Central memory CD8-positive, alpha-beta T cell (primary cell): ENCODE data around the gene PIGBOS1.
A peak's percentile ranks its signal among the peaks of the same experiment; 100 is the strongest.

Source experiments
- ATAC-seq: fragments of 150-1000 bp; cut with Tn5 transposase; replicated peaks from 2 replicates; pipeline ENCODE4 v1.10.0; 2022; ENCODE audit warnings: mild to moderate bottlenecking, moderate FRiP score, moderate number of reproducible peaks; ENCODE audit not compliant: poor library complexity, severe bottlenecking; ENCODE audit errors: extremely low read depth
- DNase-seq, 2 donors: peaks; one replicate each; pipeline ENCODE4 v3.0.0; 2021; ENCODE audit warnings: low spot score in 2 of 2
- H3K27ac Mint-ChIP-seq: one replicate; pipeline ENCODE4 v1.8.0; 2022; ENCODE audit warnings: low read depth, mild to moderate bottlenecking, moderate library complexity, mixed read lengths
- H3K27me3 Mint-ChIP-seq: one replicate; pipeline ENCODE4 v1.8.0; 2022; ENCODE audit warnings: mixed read lengths
- H3K36me3 Mint-ChIP-seq: one replicate; pipeline ENCODE4 v1.8.0; 2022; ENCODE audit warnings: mild to moderate bottlenecking, moderate library complexity, mixed read lengths; ENCODE audit not compliant: insufficient read depth
- H3K4me1 Mint-ChIP-seq: one replicate; pipeline ENCODE4 v1.8.0; 2022; ENCODE audit warnings: mixed read lengths
- H3K4me3 Mint-ChIP-seq: one replicate; pipeline ENCODE4 v1.8.0; 2022; ENCODE audit warnings: mild to moderate bottlenecking, moderate library complexity, mixed read lengths
- H3K9me3 Mint-ChIP-seq: one replicate; pipeline ENCODE4 v1.8.0; 2022; ENCODE audit warnings: mixed read lengths

PIGBOS1 gene, protein sequence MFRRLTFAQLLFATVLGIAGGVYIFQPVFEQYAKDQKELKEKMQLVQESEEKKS

DNA sequence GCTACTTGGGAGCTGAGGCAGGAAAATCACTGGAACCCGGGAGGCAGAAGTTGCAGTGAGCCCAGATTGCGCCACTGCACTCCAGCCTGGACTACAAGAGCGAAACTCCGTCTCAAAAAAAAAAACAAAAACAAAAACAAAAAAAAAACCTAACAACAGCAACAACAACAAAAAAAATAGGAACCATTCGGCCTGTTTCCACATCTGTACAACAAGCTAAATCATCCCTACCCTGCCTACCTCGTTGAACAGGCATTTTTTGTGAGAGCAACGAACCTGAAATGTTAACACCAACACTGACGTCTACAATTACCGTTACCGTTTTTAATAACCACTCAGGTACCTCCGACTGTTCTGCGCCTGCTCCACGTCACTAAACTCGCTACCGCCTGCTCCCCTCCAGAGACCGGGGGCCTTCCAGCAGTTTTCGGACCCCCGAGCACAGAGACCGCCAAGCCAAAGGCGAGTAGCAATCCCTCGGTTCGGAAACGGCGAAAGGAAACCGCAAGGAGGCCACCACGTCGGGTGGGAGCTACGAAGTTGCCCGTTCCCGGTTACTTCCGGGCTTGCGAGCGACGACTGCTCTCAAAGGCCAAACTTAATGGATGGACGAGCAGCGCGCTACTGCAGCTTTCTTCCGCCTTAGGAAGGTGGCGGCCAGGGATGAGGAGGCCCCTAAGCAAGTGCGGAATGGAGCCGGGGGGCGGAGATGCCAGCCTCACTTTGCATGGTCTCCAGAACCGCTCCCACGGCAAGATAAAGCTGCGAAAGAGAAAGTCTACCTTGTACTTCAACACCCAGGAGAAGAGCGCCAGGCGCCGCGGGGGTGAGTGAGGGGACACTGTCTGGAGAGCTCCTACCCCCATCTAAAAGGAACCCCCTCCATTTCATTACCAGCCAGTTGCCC is at the start of gene PIGBOS1, which contains the start of gene PIGB:
Gene PIGBOS1, minus strand, starts transcription at position 536 of the 907 bp plus-strand sequence. CDS start 1,331 bp downstream, outside the sequence.
Gene PIGB, plus strand, starts transcription at position 635 of the 907 bp plus-strand sequence. Its CDS starts 29 bp downstream, at position 664.
- H3K9me3 Mint-ChIP-seq = no peaks in the 10 kb centered on the region
- peaks cover 25% of the 10 kb centered on the region for H3K36me3 Mint-ChIP-seq
- peak; percentile 90 for ATAC-seq
- peak within 1 kb of the TSS; percentile 100 for H3K27ac Mint-ChIP-seq
- DNase-seq = peak; percentile 74 to 75
- peak within 1 kb of the TSS; percentile 98 for H3K4me3 Mint-ChIP-seq
- no peaks in the 10 kb centered on the region for H3K27me3 Mint-ChIP-seq
- peaks cover 61% of the 10 kb centered on the region for H3K4me1 Mint-ChIP-seq

DNA sequence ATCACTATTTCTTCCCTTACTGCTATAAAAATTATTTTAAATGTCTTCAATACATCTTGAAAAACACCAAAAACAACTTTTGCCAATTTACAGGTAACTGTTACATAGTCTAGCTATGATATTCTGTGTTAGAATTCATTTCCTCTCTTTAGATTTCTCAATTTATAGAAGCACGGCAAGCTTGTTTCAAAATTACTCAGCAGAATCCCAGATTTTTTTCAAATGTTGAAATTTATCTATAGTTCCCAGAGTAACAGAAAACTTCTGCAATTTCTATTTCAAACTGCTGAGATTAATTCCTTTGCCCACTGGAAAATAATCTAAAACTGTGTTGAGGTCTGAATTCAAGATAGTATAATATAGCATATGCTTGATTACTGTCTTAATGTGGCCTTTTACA is 48.1 kb upstream of the PIGBOS1 start:
- Mint-ChIP-seq H3K9me3 (no peaks in the 10 kb centered on the region), H3K36me3 (peaks cover 27% of the 10 kb centered on the region), H3K4me1 (no peaks in the 10 kb centered on the region), H3K27ac (no peak overlapping the region), H3K4me3 (no peak overlapping the region), H3K27me3 (no peaks in the 10 kb centered on the region)
- ATAC-seq = no peak
- DNase-seq = no peak

DNA sequence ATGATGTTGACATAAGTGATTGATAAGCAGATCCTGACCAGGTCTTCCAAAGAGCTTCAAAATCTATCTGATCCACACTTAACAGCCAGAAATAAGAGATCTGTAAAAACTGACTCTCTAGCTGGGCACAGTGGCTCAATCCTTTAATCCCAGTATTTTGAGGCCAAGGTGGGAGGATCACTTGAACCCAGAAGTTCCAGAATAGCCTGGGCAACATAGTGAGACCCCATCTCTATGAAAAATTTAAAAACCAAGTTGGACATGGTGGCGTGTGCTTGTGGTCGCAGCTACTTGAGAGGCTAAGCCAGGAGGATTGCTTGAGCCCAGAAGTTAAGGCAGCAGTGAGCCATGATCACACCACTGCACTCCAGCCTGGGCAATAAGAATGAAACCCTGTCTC is 43.7 kb upstream of the PIGBOS1 start:
- ATAC-seq (no peak), DNase-seq (no peak)
- Mint-ChIP-seq H3K27me3 (no peaks in the 10 kb centered on the region), H3K9me3 (no peaks in the 10 kb centered on the region), H3K27ac (no peak overlapping the region), H3K36me3 (peaks cover 23% of the 10 kb centered on the region), H3K4me3 (no peak overlapping the region), H3K4me1 (no peaks in the 10 kb centered on the region)

DNA sequence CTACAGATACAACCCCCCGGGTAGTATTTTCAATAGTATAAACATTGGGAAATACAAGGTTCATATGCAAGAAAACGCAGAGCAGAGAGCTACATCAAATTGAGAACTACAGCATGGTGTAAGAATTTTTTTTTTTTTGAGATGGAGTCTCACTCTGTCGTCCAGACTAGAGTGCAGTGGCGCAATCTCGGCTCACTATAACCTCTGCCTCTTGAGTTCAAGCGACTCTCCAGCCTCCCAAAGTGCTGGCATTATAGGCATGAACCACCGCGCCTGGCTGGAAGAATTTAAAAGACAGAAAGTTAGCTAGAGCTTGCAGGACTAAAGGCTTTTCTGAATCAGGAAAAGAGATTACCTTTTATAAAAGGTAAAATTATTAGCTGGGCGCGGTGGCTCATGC is 42.1 kb upstream of the PIGBOS1 start:
- H3K4me1 Mint-ChIP-seq = no peaks in the 10 kb centered on the region
- DNase-seq (no peak), ATAC-seq (no peak)
- no peaks in the 10 kb centered on the region for H3K9me3 Mint-ChIP-seq
- no peaks in the 10 kb centered on the region for H3K27me3 Mint-ChIP-seq
- no peak overlapping the region for H3K4me3 Mint-ChIP-seq
- H3K27ac Mint-ChIP-seq = peak overlapping the region; percentile 13
- peaks cover 30% of the 10 kb centered on the region for H3K36me3 Mint-ChIP-seq

DNA sequence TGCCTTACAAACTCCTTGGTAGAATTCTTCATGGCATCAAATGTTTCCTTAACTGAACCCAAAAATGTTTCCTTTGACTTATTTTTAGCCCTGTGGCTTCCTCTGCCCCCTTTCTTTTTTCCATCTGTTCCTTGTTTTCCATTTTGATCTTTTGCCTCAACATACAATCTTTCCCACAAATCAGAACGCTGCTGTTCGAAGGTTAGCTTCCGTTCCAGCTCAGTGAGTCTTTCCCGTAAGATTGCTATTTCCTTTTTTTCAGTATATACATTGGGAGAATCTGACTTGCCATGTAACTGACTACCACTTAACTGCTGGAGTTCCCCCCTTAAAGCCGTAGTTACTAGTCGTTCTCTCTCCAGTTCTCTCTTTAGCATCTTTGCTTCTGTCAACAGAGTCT is 41.3 kb upstream of the PIGBOS1 start:
- Mint-ChIP-seq H3K9me3 (no peaks in the 10 kb centered on the region), H3K4me3 (no peak overlapping the region), H3K36me3 (peaks cover 36% of the 10 kb centered on the region), H3K27ac (peak overlapping the region; percentile 13), H3K27me3 (no peaks in the 10 kb centered on the region), H3K4me1 (no peaks in the 10 kb centered on the region)
- DNase-seq = no peak
- ATAC-seq = no peak

DNA sequence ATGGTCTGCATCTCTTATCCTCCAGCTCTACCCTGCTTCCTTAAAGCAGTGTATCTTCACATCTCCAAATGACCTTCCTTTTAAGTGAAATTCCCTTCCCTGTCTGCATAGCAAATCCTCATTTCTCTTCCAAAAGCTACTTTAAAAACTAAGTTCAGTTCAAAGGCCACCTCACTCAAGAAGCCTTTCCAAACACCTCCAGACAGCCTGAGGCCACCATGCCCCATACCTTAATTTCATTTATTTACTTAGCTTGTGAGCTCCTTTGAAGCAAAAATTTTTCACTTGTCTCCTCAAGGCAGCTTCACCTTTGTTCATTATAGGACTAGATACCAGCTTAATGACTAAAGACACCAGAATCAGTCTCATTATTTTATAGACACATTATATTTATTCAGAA is 39.5 kb upstream of the PIGBOS1 start:
- Mint-ChIP-seq H3K4me1 (no peaks in the 10 kb centered on the region), H3K27ac (peak overlapping the region; percentile 2), H3K27me3 (no peaks in the 10 kb centered on the region), H3K9me3 (no peaks in the 10 kb centered on the region), H3K36me3 (peaks cover 38% of the 10 kb centered on the region), H3K4me3 (no peak overlapping the region)
- ATAC-seq = no peak
- DNase-seq = no peak

DNA sequence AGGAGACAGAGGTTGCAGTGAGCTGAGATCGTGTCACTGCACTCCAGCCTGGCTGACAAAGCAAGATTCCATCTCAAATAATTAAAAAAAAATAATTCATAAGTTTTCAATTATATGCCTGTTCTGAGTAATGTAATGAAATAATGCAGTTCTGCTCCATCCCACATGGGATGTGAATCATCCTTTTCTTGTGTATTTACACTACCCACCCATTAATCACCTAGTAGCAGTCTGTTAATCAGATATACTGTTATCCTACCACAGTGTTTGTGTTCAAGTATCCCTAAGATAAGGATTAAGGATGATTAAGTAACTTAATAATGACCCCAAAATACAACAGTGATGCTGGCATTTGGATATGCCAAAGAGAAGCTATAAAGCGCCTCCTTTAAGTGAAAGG is 38.9 kb upstream of the PIGBOS1 start:
- H3K4me3 Mint-ChIP-seq = no peak overlapping the region
- no peaks in the 10 kb centered on the region for H3K4me1 Mint-ChIP-seq
- no peaks in the 10 kb centered on the region for H3K27me3 Mint-ChIP-seq
- H3K9me3 Mint-ChIP-seq = no peaks in the 10 kb centered on the region
- H3K27ac Mint-ChIP-seq = peak overlapping the region; percentile 2
- DNase-seq (no peak), ATAC-seq (no peak)
- peaks cover 37% of the 10 kb centered on the region for H3K36me3 Mint-ChIP-seq

DNA sequence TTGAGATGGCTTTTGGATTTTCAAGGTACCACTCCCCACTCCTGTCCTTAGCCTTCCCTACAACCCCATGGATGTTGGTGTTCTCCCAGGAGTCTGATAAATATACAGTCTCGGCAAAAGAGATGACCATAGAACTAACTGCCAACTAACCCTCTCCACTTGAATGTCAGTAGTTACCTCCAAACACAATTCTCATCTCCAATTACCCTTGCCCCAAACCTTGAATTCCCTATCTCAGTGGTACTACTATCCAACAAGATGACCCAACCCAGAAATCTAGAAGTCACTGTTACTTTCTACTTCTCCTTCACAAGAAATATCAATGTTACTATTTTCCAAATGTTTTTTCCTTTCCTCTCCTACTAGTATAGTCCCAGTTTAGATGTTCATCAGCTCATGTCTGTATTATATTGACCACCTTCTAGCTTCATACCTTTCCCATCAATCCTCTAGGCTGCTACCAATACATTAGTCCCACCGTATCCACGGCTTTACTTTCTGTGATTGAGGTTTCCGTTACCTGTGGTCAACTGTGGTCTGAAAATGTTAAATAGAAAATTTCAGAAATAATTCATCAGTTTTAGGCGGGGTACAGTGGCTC is 38.2 kb upstream of the PIGBOS1 start:
- Mint-ChIP-seq H3K27ac (peak overlapping the region; percentile 0), H3K36me3 (peaks cover 34% of the 10 kb centered on the region), H3K4me3 (no peak overlapping the region), H3K9me3 (no peaks in the 10 kb centered on the region), H3K4me1 (no peaks in the 10 kb centered on the region), H3K27me3 (no peaks in the 10 kb centered on the region)
- no peak for ATAC-seq
- DNase-seq = no peak

DNA sequence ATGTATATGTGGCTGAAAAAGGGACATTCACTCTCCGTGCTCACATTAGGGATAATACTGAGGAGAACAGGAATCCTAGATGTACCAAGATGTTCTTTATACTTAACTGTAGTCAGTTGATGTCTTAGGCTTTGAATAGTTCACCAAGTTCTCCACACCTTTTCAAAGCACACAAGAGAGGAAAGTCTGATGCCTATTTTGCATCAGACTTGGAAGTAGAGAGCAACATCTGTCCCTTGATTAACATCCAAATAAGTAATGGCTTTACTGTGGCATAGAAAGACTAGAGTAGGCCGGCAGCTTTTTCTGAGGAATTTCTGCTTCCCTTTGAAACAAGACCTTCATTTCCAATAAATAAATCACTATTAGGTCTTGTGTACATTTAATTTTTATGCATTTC is 34.1 kb upstream of the PIGBOS1 start:
- no peaks in the 10 kb centered on the region for H3K27me3 Mint-ChIP-seq
- DNase-seq (no peak), ATAC-seq (no peak)
- H3K27ac Mint-ChIP-seq = no peak overlapping the region
- no peaks in the 10 kb centered on the region for H3K9me3 Mint-ChIP-seq
- H3K4me1 Mint-ChIP-seq = no peaks in the 10 kb centered on the region
- H3K4me3 Mint-ChIP-seq = no peak overlapping the region
- peaks cover 33% of the 10 kb centered on the region for H3K36me3 Mint-ChIP-seq

DNA sequence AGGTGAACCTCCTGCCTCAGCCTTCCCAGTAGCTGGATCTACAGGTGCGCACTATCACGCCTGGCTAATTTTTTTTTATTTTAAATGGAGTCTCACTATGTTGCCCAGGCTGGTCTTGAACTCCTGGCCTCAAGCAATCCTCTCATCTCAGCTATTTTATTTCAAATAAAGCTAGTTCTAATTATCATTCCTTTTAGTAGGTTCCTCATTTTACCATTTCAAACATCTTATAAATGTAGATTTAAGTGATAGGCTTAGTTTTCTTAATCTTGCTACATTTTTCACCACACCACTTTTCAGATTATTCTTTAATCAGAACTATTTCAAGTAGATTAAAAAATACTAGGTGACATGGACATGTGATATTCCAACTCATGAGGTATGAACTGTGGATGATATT is 30.4 kb upstream of the PIGBOS1 start:
- no peak overlapping the region for H3K4me3 Mint-ChIP-seq
- ATAC-seq = no peak
- H3K4me1 Mint-ChIP-seq = no peaks in the 10 kb centered on the region
- H3K27ac Mint-ChIP-seq = peak overlapping the region; percentile 77
- H3K36me3 Mint-ChIP-seq = peaks cover 24% of the 10 kb centered on the region
- H3K27me3 Mint-ChIP-seq = no peaks in the 10 kb centered on the region
- H3K9me3 Mint-ChIP-seq = no peaks in the 10 kb centered on the region
- DNase-seq = no peak

DNA sequence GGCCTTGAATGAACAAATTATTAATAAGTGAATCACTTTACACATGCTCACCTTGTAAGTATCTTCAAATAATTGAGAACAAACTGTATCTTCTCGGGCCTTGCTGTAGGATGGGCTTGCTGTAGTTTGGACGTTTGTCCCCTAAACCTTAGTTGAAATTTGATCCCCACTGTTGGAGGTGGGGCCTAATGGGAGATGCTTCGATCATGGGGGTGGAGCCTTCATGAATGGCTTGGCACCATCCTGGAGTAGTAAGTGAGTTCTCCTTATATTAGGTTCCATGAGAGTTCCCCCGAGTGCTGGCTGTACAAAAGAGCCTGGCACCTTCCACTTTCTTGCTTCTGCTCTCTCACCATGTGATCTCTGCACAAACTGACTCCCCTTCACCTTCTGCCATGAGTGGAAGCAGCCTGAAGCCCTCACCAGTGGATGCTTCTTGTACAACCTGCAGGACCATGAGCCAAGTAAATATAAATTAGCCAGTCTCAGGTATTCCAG is 29.4 kb upstream of the PIGBOS1 start:
- H3K9me3 Mint-ChIP-seq = no peaks in the 10 kb centered on the region
- no peak for ATAC-seq
- H3K27me3 Mint-ChIP-seq = no peaks in the 10 kb centered on the region
- no peak overlapping the region for H3K4me3 Mint-ChIP-seq
- no peak overlapping the region for H3K27ac Mint-ChIP-seq
- H3K4me1 Mint-ChIP-seq = no peaks in the 10 kb centered on the region
- peaks cover 28% of the 10 kb centered on the region for H3K36me3 Mint-ChIP-seq
- no peak for DNase-seq

DNA sequence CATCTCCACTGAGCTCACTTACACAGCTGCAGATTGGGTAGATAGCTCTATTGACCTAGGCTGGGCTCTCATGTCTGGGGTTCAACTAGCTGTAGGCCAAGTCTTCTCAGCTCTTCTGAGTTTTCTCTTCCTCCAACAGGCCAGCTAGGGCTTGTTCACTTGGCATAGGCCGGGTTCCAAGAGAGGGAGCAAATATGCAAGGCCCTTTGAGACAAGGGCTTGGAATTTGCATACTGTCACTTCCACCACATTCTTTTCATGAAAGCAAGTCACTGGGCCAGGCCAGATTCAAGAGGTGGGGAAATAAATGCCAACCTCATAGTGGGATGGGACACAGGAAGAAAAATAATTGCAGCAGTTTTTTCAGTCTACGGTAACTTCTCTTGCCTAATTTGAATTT is 25.3 kb upstream of the PIGBOS1 start:
- DNase-seq = no peak
- H3K4me3 Mint-ChIP-seq = no peak overlapping the region
- ATAC-seq = no peak
- H3K27ac Mint-ChIP-seq = peak overlapping the region; percentile 55
- H3K4me1 Mint-ChIP-seq = no peaks in the 10 kb centered on the region
- peaks cover 26% of the 10 kb centered on the region for H3K36me3 Mint-ChIP-seq
- H3K9me3 Mint-ChIP-seq = no peaks in the 10 kb centered on the region
- no peaks in the 10 kb centered on the region for H3K27me3 Mint-ChIP-seq

DNA sequence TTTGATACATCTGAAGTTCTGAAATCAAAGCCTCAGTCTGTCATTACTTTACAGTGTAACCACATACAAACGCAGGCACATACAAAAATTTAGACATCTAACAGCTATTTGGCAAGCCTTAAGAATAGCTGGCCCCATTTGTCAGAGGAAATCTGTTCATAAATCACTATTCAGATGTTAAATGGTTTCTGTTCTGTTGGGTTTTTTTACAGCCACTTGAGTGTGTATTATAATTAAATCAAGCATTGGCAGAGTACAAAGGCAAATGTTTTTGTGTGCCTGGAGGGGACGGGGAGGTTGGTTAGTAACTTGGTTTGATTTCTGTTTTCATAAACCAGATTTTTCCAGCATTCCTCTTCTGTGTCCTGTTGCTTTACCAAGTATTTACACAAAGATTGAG is 24.2 kb upstream of the PIGBOS1 start:
- Mint-ChIP-seq H3K9me3 (no peaks in the 10 kb centered on the region), H3K4me1 (no peaks in the 10 kb centered on the region), H3K4me3 (no peak overlapping the region), H3K36me3 (peaks cover 22% of the 10 kb centered on the region), H3K27ac (peak overlapping the region; percentile 55), H3K27me3 (no peaks in the 10 kb centered on the region)
- DNase-seq (no peak), ATAC-seq (no peak)
